H1 (cell line): ENCODE results near the gene MAS1. TPM values are rescaled to one million over a fixed set of nuclear protein-coding genes. Genes with fewer than 3 reads are reported as not detected.

Source experiments
- CHD1 ChIP-seq: IDR thresholded peaks from 2 replicates; pipeline ENCODE4 v1.6.1; 2012; ENCODE audit warnings: low read depth, low read length, improper control_type of control experiment
- EGR1 ChIP-seq: IDR thresholded peaks from 2 replicates; pipeline ENCODE4 v1.6.1; 2011; ENCODE audit warnings: low read depth, low read length, borderline replicate concordance
- FOSL1 ChIP-seq: IDR thresholded peaks from 2 replicates; pipeline ENCODE4 v1.6.1; 2011; ENCODE audit warnings: mild to moderate bottlenecking, low read depth, low read length, moderate library complexity; ENCODE audit not compliant: insufficient read depth
- HDAC2 ChIP-seq, 2 experiments: fragments of 300-600 bp in 1 of 2; sonication (generic) in 1 of 2; IDR thresholded peaks; 2 replicates each; pipeline ENCODE4 v1.6.1; 2011 to 2012; ENCODE audit warnings: low read depth in 2 of 2, low read length in 2 of 2, mild to moderate bottlenecking in 2 of 2, moderate library complexity in 2 of 2, borderline replicate concordance in 1 of 2, inconsistent platforms in 1 of 2
- KDM5A ChIP-seq: fragments of 200-600 bp; IDR thresholded peaks from 2 replicates; pipeline ENCODE4 v1.7.1; 2012; ENCODE audit warnings: mild to moderate bottlenecking, low read length, inconsistent platforms, mixed read lengths
- POLR2AphosphoS5 ChIP-seq: IDR thresholded peaks from 2 replicates; pipeline ENCODE4 v1.6.1; 2011; ENCODE audit warnings: low read depth, low read length
- POU5F1 ChIP-seq: IDR thresholded peaks from 2 replicates; pipeline ENCODE4 v1.6.1; 2011; ENCODE audit warnings: low read depth, mild to moderate bottlenecking, low read length, moderate library complexity
- SIRT6 ChIP-seq: IDR thresholded peaks from one replicate; pipeline ENCODE4 v1.7.1; 2012; ENCODE audit warnings: low read length, inconsistent platforms
- TEAD4 ChIP-seq: IDR thresholded peaks from 2 replicates; pipeline ENCODE4 v1.6.1; 2012; ENCODE audit warnings: low read depth, low read length, inconsistent platforms, mixed read lengths
- YY1 ChIP-seq: IDR thresholded peaks from 2 replicates; pipeline ENCODE4 v1.6.1; 2011; ENCODE audit warnings: low read depth, mild to moderate bottlenecking, low read length
- polyA plus RNA-seq, 7 experiments: library from polyadenylated mRNA; depleted of rRNA in 3 of 7; stranded (reverse) in 5 of 7; unstranded in 2 of 7; fragments of >200 nt in 5 of 7; fragments of 200-250 nt in 2 of 7; gene quantifications; 1 replicate in 5 of 7; 2 replicates in 1 of 7; 4 replicates in 1 of 7; pipeline versions ENCODE4 v1.2.1 to v1.2.3, GENCODE V29; 2011 to 2013; ENCODE audit warnings: missing spikeins in 2 of 7, mixed read lengths in 2 of 7
- total RNA-seq: library from RNA; stranded (reverse); fragmentation: NEBNext Ultra II Directional; extraction: Animal tissue kit (Norgen Biotek cat#: 25700); gene quantifications from 2 replicates; pipeline ENCODE4 v1.2.1, GENCODE V29; 2021

Gene MAS1
- total and polyA plus RNA-seq, 2 of the 8 experiments (the other 6 are each of a cell fraction or from before 2014, with no cell fraction given), result 0.02 TPM; not detected in 1

DNA sequence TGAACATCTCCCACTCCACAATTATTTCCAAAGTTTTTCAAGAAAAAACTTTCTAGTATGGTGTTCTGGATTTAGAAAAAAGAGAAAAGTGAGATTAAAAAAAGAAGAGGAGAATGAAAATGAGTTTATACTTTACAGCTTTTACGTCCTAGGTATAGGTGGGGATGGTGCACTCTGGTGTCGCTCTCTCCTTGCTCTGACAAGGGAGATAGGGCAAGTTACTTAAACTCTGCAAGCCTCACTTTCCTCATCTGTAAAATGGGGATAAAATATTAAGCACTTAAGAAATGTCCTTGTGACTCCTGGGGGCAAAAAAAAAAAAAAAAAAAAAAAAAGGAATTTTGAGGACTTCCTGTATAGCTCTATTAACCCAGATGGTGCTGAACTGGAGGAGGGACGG is 4.5 kb upstream of the MAS1 start (continued):
- no peak for TF ChIP-seq TEAD4
- TF ChIP-seq POU5F1, result no peak
- no peak for TF ChIP-seq HDAC2 (IDR thresholded peaks at IDR 0.05; ENCODE audit: borderline replicate concordance in 1 of 2, low read depth in 2 of 2, low read length in 2 of 2)
- TF ChIP-seq YY1, result no peak
- no peak for TF ChIP-seq FOSL1
- TF ChIP-seq EGR1, result no peak
- no peak for TF ChIP-seq KDM5A
- no peak for TF ChIP-seq CHD1
- TF ChIP-seq SIRT6, result no peak
- TF ChIP-seq POLR2AphosphoS5, result no peak
- TF ChIP-seq, all 59 proteins: peak for 0
